GM18520 (cell line): ENCODE measurements around the gene ZNF334.

Source experiments
- ATAC-seq: cut with Tn5 transposase; IDR thresholded peaks from one replicate; pipeline ENCODE4 v1.9.1; 2021; ENCODE audit not compliant: unreplicated experiment

ZNF334 gene

GRCh38 chr20:46546298-46546697 is 32.9 kb upstream of the ZNF334 start:
- ATAC-seq = no peak

GRCh38 chr20:46545827-46546138 is 32.4 kb upstream of the ZNF334 start:
- ATAC-seq = no peak

GRCh38 chr20:46545077-46545826 is 31.9 kb upstream of the ZNF334 start:
- no peak for ATAC-seq

- ATAC-seq = no peak
Observed at GRCh38 chr20:46544576-46544975, 31.2 kb upstream of the ZNF334 start.

GRCh38 chr20:46543959-46544358 is 30.6 kb upstream of the ZNF334 start:
- ATAC-seq = no peak

- no peak for ATAC-seq
Observed at GRCh38 chr20:46543033-46543432, 29.7 kb upstream of the ZNF334 start.

GRCh38 chr20:46541229-46541935 is 28.0 kb upstream of the ZNF334 start:
- no peak for ATAC-seq

- no peak for ATAC-seq
Observed at GRCh38 chr20:46539113-46539512, 25.8 kb upstream of the ZNF334 start.

GRCh38 chr20:46530640-46531039 is 17.3 kb upstream of the ZNF334 start:
- ATAC-seq = no peak

GRCh38 chr20:46523696-46524328 is 10.5 kb upstream of the ZNF334 start:
- no peak for ATAC-seq

- ATAC-seq = no peak
Observed at GRCh38 chr20:46523108-46523507, 9.7 kb upstream of the ZNF334 start.

- ATAC-seq = no peak
Observed at GRCh38 chr20:46520976-46521579, 7.7 kb upstream of the ZNF334 start.

- no peak for ATAC-seq
Observed at GRCh38 chr20:46520540-46520939, 7.2 kb upstream of the ZNF334 start.

GRCh38 chr20:46519471-46520068 is 6.2 kb upstream of the ZNF334 start:
- ATAC-seq = no peak

GRCh38 chr20:46509523-46509922 is 3.8 kb downstream of the ZNF334 start:
- ATAC-seq = no peak

- no peak for ATAC-seq
Observed at GRCh38 chr20:46507760-46508407, 5.5 kb downstream of the ZNF334 start.

GRCh38 chr20:46505506-46505905 is 7.9 kb downstream of the ZNF334 start:
- ATAC-seq = no peak

- no peak for ATAC-seq
Observed at GRCh38 chr20:46501961-46502360, 11.4 kb downstream of the ZNF334 start.

- no peak for ATAC-seq
Observed at GRCh38 chr20:46501337-46501942, 11.9 kb downstream of the ZNF334 start.

GRCh38 chr20:46494077-46494476 is 19.3 kb downstream of the ZNF334 start:
- ATAC-seq = no peak

GRCh38 chr20:46491354-46491753 is 22.0 kb downstream of the ZNF334 start:
- ATAC-seq = no peak
